Measurements from ENCODE around the gene ACER2. TPM values are rescaled to one million over a fixed set of nuclear protein-coding genes. Genes with fewer than 3 reads are reported as not detected.

Gene ACER2
- total RNA-seq, 4 donors from 2014 or later = 2.8 to 13.5 (median 6.9) TPM

DNA sequence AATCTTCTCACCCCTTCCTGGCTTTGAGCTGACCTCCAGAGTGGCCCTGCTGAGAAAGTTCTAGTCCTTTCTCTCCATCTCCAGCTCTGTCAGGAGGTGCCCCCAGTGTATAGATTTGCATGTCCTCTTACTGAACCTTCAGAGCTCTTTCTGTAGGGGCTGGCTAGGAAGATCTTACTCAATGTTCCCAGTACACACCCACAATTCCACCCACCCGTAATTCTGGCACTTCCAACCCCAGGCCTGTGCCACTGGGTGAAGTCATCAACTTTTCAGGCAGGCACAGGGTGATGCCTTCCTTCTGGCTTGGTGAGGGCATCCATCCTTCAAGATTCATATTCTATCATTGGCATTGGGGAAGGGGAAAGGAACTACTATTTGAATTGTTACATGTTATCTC lies 75.9 kb downstream of the ACER2 start:
- Histone ChIP-seq H3K36me3 (no peaks in the 10 kb centered on the region), H3K4me1 (no peaks in the 10 kb centered on the region), H3K27ac (no peak overlapping the region), H3K4me3 (no peak overlapping the region), H3K9me3 (no peaks in the 10 kb centered on the region), H3K27me3 (no peaks in the 10 kb centered on the region)
- TF ChIP-seq, protein P1, sequence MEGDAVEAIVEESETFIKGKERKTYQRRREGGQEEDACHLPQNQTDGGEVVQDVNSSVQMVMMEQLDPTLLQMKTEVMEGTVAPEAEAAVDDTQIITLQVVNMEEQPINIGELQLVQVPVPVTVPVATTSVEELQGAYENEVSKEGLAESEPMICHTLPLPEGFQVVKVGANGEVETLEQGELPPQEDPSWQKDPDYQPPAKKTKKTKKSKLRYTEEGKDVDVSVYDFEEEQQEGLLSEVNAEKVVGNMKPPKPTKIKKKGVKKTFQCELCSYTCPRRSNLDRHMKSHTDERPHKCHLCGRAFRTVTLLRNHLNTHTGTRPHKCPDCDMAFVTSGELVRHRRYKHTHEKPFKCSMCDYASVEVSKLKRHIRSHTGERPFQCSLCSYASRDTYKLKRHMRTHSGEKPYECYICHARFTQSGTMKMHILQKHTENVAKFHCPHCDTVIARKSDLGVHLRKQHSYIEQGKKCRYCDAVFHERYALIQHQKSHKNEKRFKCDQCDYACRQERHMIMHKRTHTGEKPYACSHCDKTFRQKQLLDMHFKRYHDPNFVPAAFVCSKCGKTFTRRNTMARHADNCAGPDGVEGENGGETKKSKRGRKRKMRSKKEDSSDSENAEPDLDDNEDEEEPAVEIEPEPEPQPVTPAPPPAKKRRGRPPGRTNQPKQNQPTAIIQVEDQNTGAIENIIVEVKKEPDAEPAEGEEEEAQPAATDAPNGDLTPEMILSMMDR (IDR thresholded peaks at IDR 0.05) = no peak
- TF ChIP-seq POLR2A (IDR thresholded peaks at IDR 0.05) = no peak
- DNase-seq = no peak
- intact Hi-C loops (cut with DNase I; ENCODE audit: low total_unique reads) = no loop called here

DNA sequence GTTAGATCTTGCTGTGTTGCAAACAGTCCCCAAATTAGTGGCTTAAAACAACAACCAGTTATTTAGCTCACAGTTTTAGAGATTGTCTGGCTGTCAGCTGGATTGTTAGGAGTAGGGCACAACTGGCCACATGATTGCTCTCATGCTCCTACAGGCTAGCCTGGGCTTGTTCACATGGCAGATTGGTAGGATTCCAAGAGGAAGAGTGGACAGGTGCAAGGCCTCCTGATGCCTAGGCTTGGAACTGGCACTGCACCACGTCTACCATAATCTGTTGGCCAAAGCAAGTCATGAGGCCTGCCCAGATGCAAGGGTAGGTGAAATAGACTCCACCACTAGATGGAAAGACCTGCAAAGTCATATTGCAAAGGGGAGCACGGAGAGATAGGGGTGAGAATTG lies 76.4 kb downstream of the ACER2 start:
- Histone ChIP-seq H3K27me3 (no peaks in the 10 kb centered on the region), H3K36me3 (no peaks in the 10 kb centered on the region), H3K4me3 (no peak overlapping the region), H3K4me1 (no peaks in the 10 kb centered on the region), H3K9me3 (no peaks in the 10 kb centered on the region), H3K27ac (no peak overlapping the region)
- no peak for DNase-seq
- no peak for TF ChIP-seq POLR2A (IDR thresholded peaks at IDR 0.05)
- TF ChIP-seq, protein P1 (IDR thresholded peaks at IDR 0.05) = no peak
- intact Hi-C loops (cut with DNase I; ENCODE audit: low total_unique reads) = no loop called here

- H3K9me3 ChIP-seq = no peaks in the 10 kb centered on the region
- no peak overlapping the region for H3K4me3 ChIP-seq
- DNase-seq = no peak
- H3K36me3 ChIP-seq = no peaks in the 10 kb centered on the region
- TF ChIP-seq POLR2A (IDR thresholded peaks at IDR 0.05) = no peak
- TF ChIP-seq, protein P1 (IDR thresholded peaks at IDR 0.05) = no peak
- no peaks in the 10 kb centered on the region for H3K27me3 ChIP-seq
- intact Hi-C loops (cut with DNase I; ENCODE audit: low total_unique reads) = no loop called here
- H3K4me1 ChIP-seq = no peaks in the 10 kb centered on the region
- H3K27ac ChIP-seq = no peak overlapping the region
These were observed 78.0 kb downstream of the ACER2 start for GRCh38 chr9:19486803-19487202.

GRCh38 chr9:19488721-19489120 lies 79.9 kb downstream of the ACER2 start:
- Histone ChIP-seq H3K9me3 (no peaks in the 10 kb centered on the region), H3K27ac (no peak overlapping the region), H3K36me3 (no peaks in the 10 kb centered on the region), H3K4me3 (no peak overlapping the region), H3K4me1 (no peaks in the 10 kb centered on the region), H3K27me3 (no peaks in the 10 kb centered on the region)
- DNase-seq = no peak
- intact Hi-C loops (cut with DNase I; ENCODE audit: low total_unique reads) = no loop called here
- no peak for TF ChIP-seq POLR2A (IDR thresholded peaks at IDR 0.05)
- TF ChIP-seq, protein P1 (IDR thresholded peaks at IDR 0.05) = no peak

DNA sequence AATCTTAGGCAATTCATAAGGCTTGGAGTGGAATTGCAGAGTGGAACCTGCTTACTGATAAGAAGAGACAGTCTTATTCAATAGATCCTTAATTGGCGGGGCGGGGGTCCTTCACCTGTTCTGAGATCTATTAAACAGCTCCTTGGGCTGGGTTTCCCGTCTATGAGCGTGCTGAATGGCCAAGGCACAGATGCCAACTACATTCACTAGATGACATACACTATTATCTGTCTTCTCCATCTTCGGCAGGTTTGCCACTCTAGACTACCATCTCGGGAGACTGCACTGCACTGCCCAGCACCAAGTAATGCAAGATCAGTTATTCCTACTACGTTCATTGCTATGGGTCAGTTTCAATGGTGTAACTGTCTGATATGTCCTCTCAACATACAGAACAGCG lies 81.5 kb downstream of the ACER2 start:
- intact Hi-C loops (cut with DNase I; ENCODE audit: low total_unique reads) = no loop called here
- H3K27ac ChIP-seq = no peak overlapping the region
- H3K27me3 ChIP-seq = no peaks in the 10 kb centered on the region
- H3K36me3 ChIP-seq = no peaks in the 10 kb centered on the region
- H3K4me3 ChIP-seq = no peak overlapping the region
- TF ChIP-seq, protein P1 (IDR thresholded peaks at IDR 0.05) = no peak
- TF ChIP-seq POLR2A (IDR thresholded peaks at IDR 0.05) = no peak
- DNase-seq = no peak
- no peaks in the 10 kb centered on the region for H3K4me1 ChIP-seq
- H3K9me3 ChIP-seq = no peaks in the 10 kb centered on the region
